ENCODE measurements around the gene SPRED2.

The SPRED2 gene

GRCh38 chr2:65456064-65456463 is 23.7 kb upstream of the SPRED2 start:
- TF ChIP-seq POLR2AphosphoS5 (IDR thresholded peaks at IDR 0.05; ENCODE audit: low read depth, low read length) (no peak), SIN3A (IDR thresholded peaks at IDR 0.05; ENCODE audit: borderline replicate concordance, insufficient read depth, low read length) (no peak), FOXP2 (optimal IDR thresholded peaks at IDR 0.05; ENCODE audit: borderline replicate concordance, extremely low read depth, extremely low read length, insufficient read depth) (no peak), REST (IDR thresholded peaks at IDR 0.05; ENCODE audit: insufficient read depth in 1 of 2, low read depth in 2 of 2, low read length in 2 of 2) (no peak), TAF1 (IDR thresholded peaks at IDR 0.05; ENCODE audit: borderline replicate concordance, insufficient read depth, low read length) (no peak)

GRCh38 chr2:65453916-65454315 is 21.5 kb upstream of the SPRED2 start:
- no peak for TF ChIP-seq FOXP2 (optimal IDR thresholded peaks at IDR 0.05; ENCODE audit: borderline replicate concordance, extremely low read depth, extremely low read length, insufficient read depth)
- no peak for TF ChIP-seq REST (IDR thresholded peaks at IDR 0.05; ENCODE audit: insufficient read depth in 1 of 2, low read depth in 2 of 2, low read length in 2 of 2)
- TF ChIP-seq TAF1 (IDR thresholded peaks at IDR 0.05; ENCODE audit: borderline replicate concordance, insufficient read depth, low read length): no peak
- no peak for TF ChIP-seq POLR2AphosphoS5 (IDR thresholded peaks at IDR 0.05; ENCODE audit: low read depth, low read length)
- TF ChIP-seq SIN3A (IDR thresholded peaks at IDR 0.05; ENCODE audit: borderline replicate concordance, insufficient read depth, low read length): no peak

GRCh38 chr2:65452150-65452895 is 19.9 kb upstream of the SPRED2 start:
- TF ChIP-seq REST (IDR thresholded peaks at IDR 0.05; ENCODE audit: insufficient read depth in 1 of 2, low read depth in 2 of 2, low read length in 2 of 2) (no peak), POLR2AphosphoS5 (IDR thresholded peaks at IDR 0.05; ENCODE audit: low read depth, low read length) (no peak), FOXP2 (optimal IDR thresholded peaks at IDR 0.05; ENCODE audit: borderline replicate concordance, extremely low read depth, extremely low read length, insufficient read depth) (no peak), SIN3A (IDR thresholded peaks at IDR 0.05; ENCODE audit: borderline replicate concordance, insufficient read depth, low read length) (no peak), TAF1 (IDR thresholded peaks at IDR 0.05; ENCODE audit: borderline replicate concordance, insufficient read depth, low read length) (no peak)

- TF ChIP-seq TAF1 (IDR thresholded peaks at IDR 0.05; ENCODE audit: borderline replicate concordance, insufficient read depth, low read length): no peak
- no peak for TF ChIP-seq SIN3A (IDR thresholded peaks at IDR 0.05; ENCODE audit: borderline replicate concordance, insufficient read depth, low read length)
- TF ChIP-seq FOXP2 (optimal IDR thresholded peaks at IDR 0.05; ENCODE audit: borderline replicate concordance, extremely low read depth, extremely low read length, insufficient read depth): no peak
- no peak for TF ChIP-seq REST (IDR thresholded peaks at IDR 0.05; ENCODE audit: insufficient read depth in 1 of 2, low read depth in 2 of 2, low read length in 2 of 2)
Measured at GRCh38 chr2:65450810-65451209, 18.4 kb upstream of the SPRED2 start.

Measured in PFSK-1 (cell line).